Activated CD4-positive, alpha-beta T cell treated with anti-CD3 and anti-CD28 coated beads for 36 hours (primary cell): ENCODE data around the gene DSCAML1. TPM values are rescaled to one million over a fixed set of nuclear protein-coding genes. Genes with fewer than 3 reads are reported as not detected.

ENCODE experiments used
- ATAC-seq: fragments of 200-7000 bp; cut with Tn5 transposase; one replicate; pipeline ENCODE4 v1.10.0; 2021; ENCODE audit warnings: mild to moderate bottlenecking, moderate library complexity
- CTCF ChIA-PET: fragments of 350-600 bp; sonication (Branson Sonifier 250); formaldehyde crosslinking; loops from one replicate; lab custom pipeline; 2021; ENCODE audit warnings: antibody characterized with exemption; lab: Charles Lee
- POLR2A ChIA-PET: fragments of 350-600 bp; sonication (Branson Sonifier 250); formaldehyde crosslinking; loops from one replicate; lab custom pipeline; 2021; ENCODE audit warnings: antibody characterized with exemption, inconsistent platforms; lab: Charles Lee
- DNase-seq: peaks from one replicate; pipeline ENCODE4 v3.0.0-alpha.2; 2020
- H3K27ac Mint-ChIP-seq: one replicate; pipeline ENCODE4 v1.8.0; 2021; ENCODE audit warnings: mixed read lengths
- H3K27me3 Mint-ChIP-seq: one replicate; pipeline ENCODE4 v1.8.0; 2021; ENCODE audit warnings: mixed read lengths
- H3K36me3 Mint-ChIP-seq: one replicate; pipeline ENCODE4 v1.8.0; 2021; ENCODE audit warnings: low read depth, mixed read lengths
- H3K4me1 Mint-ChIP-seq: one replicate; pipeline ENCODE4 v1.8.0; 2021; ENCODE audit warnings: mixed read lengths
- H3K4me3 Mint-ChIP-seq: one replicate; pipeline ENCODE4 v1.8.0; 2021; ENCODE audit warnings: mild to moderate bottlenecking, moderate library complexity, mixed read lengths
- H3K9me3 Mint-ChIP-seq: one replicate; pipeline ENCODE4 v1.8.0; 2021; ENCODE audit warnings: low read depth, mixed read lengths
- intact Hi-C, 2 experiments: fragments of 100-400 bp; cut with DNase I in 1 of 2; cut with micrococcal nuclease in 1 of 2; formaldehyde crosslinking; loops; one replicate each; pipeline versions ENCODE4 v1.14.2 to v1.15.1; 2022 to 2024; cut with DNase I, micrococcal nuclease
- total RNA-seq, 2 experiments: library from RNA; stranded (reverse); gene quantifications; one replicate each; pipeline ENCODE4 v1.2.3, GENCODE V29; 2021

DSCAML1 gene
- total RNA-seq, 2 experiments from 2014 or later = 0.05 to 0.67 TPM

GRCh38 chr11:117584056-117584830 lies 212.8 kb downstream of the DSCAML1 start:
- Mint-ChIP-seq H3K4me1 (no peaks in the 10 kb centered on the region), H3K27me3 (peaks cover 4% of the 10 kb centered on the region), H3K4me3 (no peak overlapping the region), H3K27ac (no peak overlapping the region), H3K36me3 (no peaks in the 10 kb centered on the region), H3K9me3 (no peaks in the 10 kb centered on the region)
- no peak for DNase-seq
- no peak for ATAC-seq
- ChIA-PET CTCF (interaction anchor here (0.5 to 1.0 kb wide), 2 partner anchors 157 to 170 kb away, joined by 3 read pairs; no protein-coding TSS in a partner anchor), POLR2A (no interaction called here)
- intact Hi-C loops = no loop called here

GRCh38 chr11:117583063-117583801 lies 213.8 kb downstream of the DSCAML1 start:
- ATAC-seq (no peak), DNase-seq (no peak)
- H3K27me3 Mint-ChIP-seq = peaks cover 8% of the 10 kb centered on the region
- CTCF ChIA-PET = interaction anchor here (0.6 kb wide), 1 partner anchor 39 kb away, joined by 3 read pairs; no protein-coding TSS in a partner anchor
- intact Hi-C loops = no loop called here
- H3K27ac Mint-ChIP-seq = no peak overlapping the region
- H3K4me3 Mint-ChIP-seq = no peak overlapping the region
- no peaks in the 10 kb centered on the region for H3K9me3 Mint-ChIP-seq
- no peaks in the 10 kb centered on the region for H3K4me1 Mint-ChIP-seq
- POLR2A ChIA-PET = no interaction called here
- no peaks in the 10 kb centered on the region for H3K36me3 Mint-ChIP-seq

DNA sequence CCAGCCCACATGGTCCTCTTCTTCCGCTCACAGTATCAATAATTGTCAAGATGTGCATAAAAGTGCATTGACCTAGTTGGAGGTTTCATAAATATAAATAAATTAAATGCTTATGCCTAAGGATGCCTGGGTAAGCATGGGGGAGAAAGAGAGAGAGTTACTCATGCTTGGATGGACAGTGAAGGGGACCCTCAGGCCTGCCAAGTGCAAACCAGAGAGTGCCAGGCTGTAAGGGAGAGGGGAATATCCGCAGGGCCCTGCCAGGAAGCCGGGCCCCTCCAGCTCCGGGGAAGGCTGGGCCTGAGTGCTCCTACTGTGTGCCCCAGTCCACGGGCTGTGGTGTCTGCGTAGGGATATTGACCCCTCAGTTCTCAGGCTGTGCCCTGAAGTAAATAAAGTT lies 214.6 kb downstream of the DSCAML1 start:
- intact Hi-C loops = no loop called here
- no peaks in the 10 kb centered on the region for H3K36me3 Mint-ChIP-seq
- H3K4me3 Mint-ChIP-seq = no peak overlapping the region
- POLR2A ChIA-PET = no interaction called here
- H3K4me1 Mint-ChIP-seq = no peaks in the 10 kb centered on the region
- DNase-seq (no peak), ATAC-seq (no peak)
- no peaks in the 10 kb centered on the region for H3K9me3 Mint-ChIP-seq
- no peak overlapping the region for H3K27ac Mint-ChIP-seq
- CTCF ChIA-PET = no interaction called here
- peaks cover 9% of the 10 kb centered on the region for H3K27me3 Mint-ChIP-seq

GRCh38 chr11:117580866-117581265 lies 216.2 kb downstream of the DSCAML1 start:
- POLR2A ChIA-PET = no interaction called here
- no peak overlapping the region for H3K27ac Mint-ChIP-seq
- no peak for ATAC-seq

GRCh38 chr11:117579161-117579560 lies 217.9 kb downstream of the DSCAML1 start:
- intact Hi-C loops = no loop called here
- Mint-ChIP-seq H3K4me3 (no peak overlapping the region), H3K27ac (no peak overlapping the region), H3K4me1 (no peaks in the 10 kb centered on the region), H3K9me3 (no peaks in the 10 kb centered on the region), H3K27me3 (peaks cover 9% of the 10 kb centered on the region), H3K36me3 (no peaks in the 10 kb centered on the region)
- CTCF ChIA-PET = interaction anchor here (1.1 kb wide), 1 partner anchor 42 kb away, joined by 3 read pairs; no protein-coding TSS in a partner anchor
- ATAC-seq (no peak), DNase-seq (no peak)
- POLR2A ChIA-PET = no interaction called here

More at GRCh38 chr11:117580866-117581265, 216.2 kb downstream of the DSCAML1 start:
- Mint-ChIP-seq H3K4me1 (no peaks in the 10 kb centered on the region), H3K9me3 (no peaks in the 10 kb centered on the region), H3K36me3 (no peaks in the 10 kb centered on the region), H3K27me3 (peaks cover 9% of the 10 kb centered on the region), H3K4me3 (no peak overlapping the region)
- intact Hi-C loops = no loop called here
- CTCF ChIA-PET = no interaction called here
- no peak for DNase-seq

DNA sequence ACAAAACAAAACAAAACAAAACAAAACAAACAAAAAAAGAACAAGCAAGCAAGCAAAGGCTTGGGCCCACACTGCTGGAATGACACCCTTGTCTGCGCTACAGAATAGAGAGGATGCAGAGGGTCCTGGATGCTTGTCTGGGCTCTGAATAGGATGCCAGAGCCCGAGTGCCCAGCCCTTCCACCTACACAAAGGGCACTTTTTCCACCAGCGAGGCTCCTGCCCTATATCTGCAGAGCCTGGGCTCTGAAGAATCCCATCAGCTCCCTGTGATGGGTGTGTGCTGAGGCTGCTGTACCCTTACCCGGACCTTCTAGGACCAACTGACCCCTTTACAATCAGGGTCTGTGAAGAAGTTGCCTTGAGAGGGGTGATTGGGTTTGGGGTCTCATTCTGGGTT lies 221.2 kb downstream of the DSCAML1 start:
- Mint-ChIP-seq H3K4me3 (no peak overlapping the region), H3K4me1 (no peaks in the 10 kb centered on the region), H3K27ac (no peak overlapping the region), H3K9me3 (no peaks in the 10 kb centered on the region), H3K36me3 (no peaks in the 10 kb centered on the region), H3K27me3 (peaks cover 9% of the 10 kb centered on the region)
- ATAC-seq = no peak
- POLR2A ChIA-PET = no interaction called here
- CTCF ChIA-PET = interaction anchor here (1.2 kb wide), 1 partner anchor 150 kb away, joined by 3 read pairs; no protein-coding TSS in a partner anchor
- DNase-seq = no peak
- intact Hi-C loops = no loop called here

DNA sequence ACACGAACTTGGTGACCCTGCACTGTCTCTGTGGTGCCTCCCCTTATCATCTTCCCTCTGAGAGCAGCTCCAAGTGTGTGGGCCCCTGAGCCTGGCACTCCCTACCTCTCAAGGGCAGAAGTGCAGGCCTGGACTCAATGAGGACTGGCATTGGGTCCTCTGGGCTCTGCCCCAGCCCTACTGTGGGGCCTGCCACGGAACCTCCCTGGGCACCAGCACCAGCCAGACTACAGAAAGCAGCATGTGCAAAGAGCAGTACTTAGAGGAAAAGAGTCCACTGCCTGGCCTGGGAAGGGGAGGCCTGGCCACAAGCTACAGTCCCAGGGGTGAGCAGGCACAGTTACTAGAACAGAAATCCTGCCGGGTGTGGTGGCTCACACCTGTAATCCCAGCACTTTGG lies 222.5 kb downstream of the DSCAML1 start:
- CTCF ChIA-PET = no interaction called here
- DNase-seq (no peak), ATAC-seq (no peak)
- intact Hi-C loops = no loop called here
- POLR2A ChIA-PET = no interaction called here
- H3K4me1 Mint-ChIP-seq = no peaks in the 10 kb centered on the region
- no peaks in the 10 kb centered on the region for H3K9me3 Mint-ChIP-seq
- H3K27me3 Mint-ChIP-seq = peaks cover 11% of the 10 kb centered on the region
- H3K4me3 Mint-ChIP-seq = no peak overlapping the region
- H3K36me3 Mint-ChIP-seq = no peaks in the 10 kb centered on the region
- H3K27ac Mint-ChIP-seq = no peak overlapping the region

GRCh38 chr11:117573326-117573725 lies 223.7 kb downstream of the DSCAML1 start:
- Mint-ChIP-seq H3K4me1 (no peaks in the 10 kb centered on the region), H3K27ac (no peak overlapping the region), H3K27me3 (peaks cover 6% of the 10 kb centered on the region), H3K9me3 (no peaks in the 10 kb centered on the region), H3K4me3 (no peak overlapping the region), H3K36me3 (no peaks in the 10 kb centered on the region)
- POLR2A ChIA-PET = no interaction called here
- DNase-seq (no peak), ATAC-seq (no peak)
- CTCF ChIA-PET = interaction anchor here (0.6 to 0.7 kb wide), 2 partner anchors 36 to 534 kb away, joined by 3 read pairs; no protein-coding TSS in a partner anchor
- intact Hi-C loops = no loop called here

DNA sequence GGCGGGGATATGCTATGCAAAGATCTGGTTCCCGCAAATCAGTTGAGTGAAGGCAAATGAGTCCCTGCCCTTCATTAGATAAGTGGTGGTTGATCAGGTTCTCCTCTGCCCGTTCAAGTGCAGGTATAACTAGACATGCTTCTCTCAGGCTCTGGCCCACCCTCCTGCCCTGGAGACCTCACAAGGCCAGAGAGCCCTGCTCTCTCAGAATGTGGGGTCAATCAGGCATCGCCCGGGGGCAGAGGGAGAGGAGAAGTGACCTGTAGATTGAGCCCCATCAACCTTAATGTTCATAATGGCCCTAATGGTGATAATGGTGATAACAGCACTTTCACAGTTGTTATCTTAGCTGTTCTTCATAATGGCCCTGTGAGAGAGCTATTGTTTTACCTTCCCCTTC lies 224.3 kb downstream of the DSCAML1 start:
- intact Hi-C loops = no loop called here
- no peaks in the 10 kb centered on the region for H3K36me3 Mint-ChIP-seq
- CTCF ChIA-PET = interaction anchor here (0.7 kb wide), 1 partner anchor 37 kb away, joined by 3 read pairs; no protein-coding TSS in a partner anchor
- no peaks in the 10 kb centered on the region for H3K4me1 Mint-ChIP-seq
- ATAC-seq (no peak), DNase-seq (no peak)
- POLR2A ChIA-PET = no interaction called here
- peaks cover 5% of the 10 kb centered on the region for H3K27me3 Mint-ChIP-seq
- H3K9me3 Mint-ChIP-seq = no peaks in the 10 kb centered on the region
- H3K4me3 Mint-ChIP-seq = no peak overlapping the region
- H3K27ac Mint-ChIP-seq = no peak overlapping the region

DNA sequence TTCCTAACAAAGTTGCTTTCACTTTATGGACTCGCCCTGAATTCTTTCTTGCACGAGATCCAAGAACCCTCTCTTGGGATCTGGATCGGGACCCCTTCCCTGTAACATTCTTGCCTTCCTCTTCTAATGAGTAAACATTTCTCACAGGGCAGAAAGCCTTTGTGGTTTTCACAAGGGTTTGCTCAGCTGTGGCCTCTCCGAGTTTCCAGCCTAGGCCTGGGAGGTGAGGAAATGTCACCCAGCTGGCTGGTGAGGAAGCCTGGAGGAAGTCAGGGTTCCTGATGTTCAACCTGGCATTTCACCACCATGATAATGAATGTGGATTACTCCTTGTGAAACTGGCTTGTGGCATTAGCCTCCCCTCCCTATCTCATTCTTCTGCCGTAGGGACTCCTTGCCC lies 224.9 kb downstream of the DSCAML1 start:
- no peak for ATAC-seq
- no peaks in the 10 kb centered on the region for H3K9me3 Mint-ChIP-seq
- H3K27ac Mint-ChIP-seq = no peak overlapping the region
- peaks cover 5% of the 10 kb centered on the region for H3K27me3 Mint-ChIP-seq
- DNase-seq = no peak
- POLR2A ChIA-PET = no interaction called here
- no peaks in the 10 kb centered on the region for H3K4me1 Mint-ChIP-seq
- intact Hi-C loops = no loop called here
- CTCF ChIA-PET = no interaction called here
- H3K36me3 Mint-ChIP-seq = no peaks in the 10 kb centered on the region
- H3K4me3 Mint-ChIP-seq = no peak overlapping the region

- no peaks in the 10 kb centered on the region for H3K36me3 Mint-ChIP-seq
- no peaks in the 10 kb centered on the region for H3K4me1 Mint-ChIP-seq
- H3K27me3 Mint-ChIP-seq = peaks cover 5% of the 10 kb centered on the region
- ATAC-seq = no peak
- POLR2A ChIA-PET = no interaction called here
- CTCF ChIA-PET = no interaction called here
- no peak overlapping the region for H3K4me3 Mint-ChIP-seq
- DNase-seq = no peak
- intact Hi-C loops = no loop called here
- H3K27ac Mint-ChIP-seq = no peak overlapping the region
- no peaks in the 10 kb centered on the region for H3K9me3 Mint-ChIP-seq
These were observed 226.3 kb downstream of the DSCAML1 start for GRCh38 chr11:117570701-117571100.

DNA sequence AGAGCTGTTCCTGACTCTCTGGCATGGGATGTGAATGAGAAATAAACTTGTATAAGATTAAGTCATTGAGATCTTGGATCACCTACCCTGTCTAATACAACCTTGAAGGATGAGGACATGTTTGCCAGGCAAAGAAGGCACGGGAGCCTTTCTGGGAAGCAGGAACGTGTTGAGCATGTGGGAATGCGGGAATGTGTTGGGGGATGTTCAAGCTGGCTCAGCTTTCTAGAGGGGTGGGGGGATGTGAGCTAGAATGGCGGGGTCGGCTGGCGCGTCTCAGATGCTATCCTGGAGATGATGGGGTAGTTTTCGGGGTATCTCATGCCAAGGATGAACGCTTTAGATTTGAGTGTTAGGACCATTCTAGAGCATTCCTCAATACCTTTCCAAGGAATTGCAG lies 227.1 kb downstream of the DSCAML1 start:
- intact Hi-C loops = no loop called here
- DNase-seq = no peak
- ATAC-seq = no peak
- no peak overlapping the region for H3K27ac Mint-ChIP-seq
- H3K36me3 Mint-ChIP-seq = no peaks in the 10 kb centered on the region
- ChIA-PET POLR2A (no interaction called here), CTCF (no interaction called here)
- no peaks in the 10 kb centered on the region for H3K4me1 Mint-ChIP-seq
- H3K4me3 Mint-ChIP-seq = no peak overlapping the region
- peaks cover 5% of the 10 kb centered on the region for H3K27me3 Mint-ChIP-seq
- no peaks in the 10 kb centered on the region for H3K9me3 Mint-ChIP-seq
